ENCODE results near the gene MED22.

Gene MED22

GRCh38 chr9:133359399-133360175, 11.7 kb upstream of the MED22 start (continued):
- TF ChIP-seq PRDM6 (tag by site-specific recombination; IDR thresholded peaks at IDR 0.05) (no peak), HIC1 (tag by site-specific recombination; IDR thresholded peaks at IDR 0.05) (0 out of 2 replicates have a peak, but pooled peaks have one; percentile 26), ZNF280C (tag by site-specific recombination; IDR thresholded peaks at IDR 0.05) (no peak), HOXD13 (CRISPR knock-in tag; IDR thresholded peaks at IDR 0.05; ENCODE audit: borderline replicate concordance) (no peak), ZNF155 (tag by site-specific recombination; IDR thresholded peaks at IDR 0.05) (no peak), ZNF184 (tag by site-specific recombination; IDR thresholded peaks at IDR 0.05) (no peak), ZNF239 (tag by site-specific recombination; IDR thresholded peaks at IDR 0.05) (no peak), ZNF624 (tag by site-specific recombination; IDR thresholded peaks at IDR 0.05) (no peak), ZNF398 (tag by site-specific recombination; IDR thresholded peaks at IDR 0.05) (no peak), SP2 (tag by site-specific recombination; IDR thresholded peaks at IDR 0.05) (no peak), ZNF76 (tag by site-specific recombination; IDR thresholded peaks at IDR 0.05; ENCODE audit: borderline replicate concordance, low read depth) (no peak), ZNF341 (tag by site-specific recombination; IDR thresholded peaks at IDR 0.05; ENCODE audit: low read depth) (no peak), ZNF2 (tag by site-specific recombination; IDR thresholded peaks at IDR 0.05) (no peak), YY2 (tag by site-specific recombination; IDR thresholded peaks at IDR 0.05) (no peak), ZNF354C (tag by site-specific recombination; IDR thresholded peaks at IDR 0.05; ENCODE audit: borderline replicate concordance, low read depth) (no peak), ZNF560 (tag by site-specific recombination; IDR thresholded peaks at IDR 0.05; ENCODE audit: borderline replicate concordance) (no peak), PRDM2 (tag by site-specific recombination; IDR thresholded peaks at IDR 0.05; ENCODE audit: borderline replicate concordance) (no peak), ZBTB48 (tag by site-specific recombination; IDR thresholded peaks at IDR 0.05) (no peak), ZNF530 (tag by site-specific recombination; IDR thresholded peaks at IDR 0.05; ENCODE audit: low read depth) (no peak), TCF7L2 (IDR thresholded peaks at IDR 0.05; ENCODE audit: borderline replicate concordance, low read depth, low read length) (no peak), ZNF843 (tag by site-specific recombination; IDR thresholded peaks at IDR 0.05) (no peak), ZNF302 (tag by site-specific recombination; IDR thresholded peaks at IDR 0.05; ENCODE audit: low read depth) (no peak), ZNF114 (tag by site-specific recombination; IDR thresholded peaks at IDR 0.05) (no peak), ZNF501 (tag by site-specific recombination; IDR thresholded peaks at IDR 0.05) (no peak)

All from HEK293 (cell line).